GM18873 (cell line): ENCODE results near the gene POP5.
"Not testable (repeated sequence)": the region's sequence is repeated elsewhere in the genome, so short reads cannot be mapped to it uniquely, and the experiment has no call there.

Source experiments
- ATAC-seq: cut with Tn5 transposase; IDR thresholded peaks from one replicate; pipeline ENCODE4 v1.9.1; 2021; ENCODE audit warnings: mild to moderate bottlenecking, moderate library complexity, moderate number of reproducible peaks; ENCODE audit not compliant: unreplicated experiment, low FRiP score

POP5 gene

GRCh38 chr12:120538281-120539156 lies 42.7 kb downstream of the POP5 start:
- ATAC-seq, result no peak

- no peak for ATAC-seq
Measured at GRCh38 chr12:120537856-120538220, 43.4 kb downstream of the POP5 start.

- ATAC-seq, result no peak
Measured at GRCh38 chr12:120536064-120536791, 45.0 kb downstream of the POP5 start.

GRCh38 chr12:120534703-120535655 lies 46.2 kb downstream of the POP5 start:
- peak; percentile 14 for ATAC-seq

- ATAC-seq, result peak; percentile 72
Measured at GRCh38 chr12:120534203-120534702, 46.9 kb downstream of the POP5 start, which contains the start of gene RNF10. TSS of gene RNF10 (plus strand) at chr12:120534356. CDS start at chr12:120534812, 456 bp downstream.

- ATAC-seq, result no peak
Measured at GRCh38 chr12:120532701-120533238, 48.4 kb downstream of the POP5 start.

GRCh38 chr12:120530418-120530761 lies 50.8 kb downstream of the POP5 start:
- not testable (repeated sequence) for ATAC-seq

GRCh38 chr12:120529641-120530417 lies 51.4 kb downstream of the POP5 start:
- no peak for ATAC-seq

GRCh38 chr12:120528861-120529525 lies 52.2 kb downstream of the POP5 start, which contains the start of gene COQ5:
TSS of gene COQ5 (minus strand) at chr12:120529158. CDS start at chr12:120529141, 17 bp downstream.
- ATAC-seq, result peak; percentile 50
